ENCODE results near the gene GATB.

Gene GATB

DNA sequence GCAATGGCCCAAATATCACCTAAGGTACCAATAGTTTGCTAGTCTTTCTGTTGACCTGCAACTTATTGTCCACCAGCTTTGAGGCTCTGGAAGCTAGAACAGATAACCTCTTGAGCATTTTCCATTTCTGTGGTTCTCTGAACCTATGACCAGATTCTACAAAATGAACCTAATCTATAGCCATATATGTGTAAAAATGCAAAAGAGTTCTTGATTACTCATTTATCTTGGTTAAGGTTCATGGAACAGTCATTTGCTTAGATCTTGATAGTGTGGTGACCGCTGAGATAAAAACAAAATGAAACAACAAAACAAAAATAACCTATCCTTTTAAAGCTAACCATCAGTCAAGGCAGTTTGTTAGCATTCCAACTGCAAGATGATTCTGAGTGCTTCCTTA lies 9.3 kb upstream of the GATB start:
- Histone ChIP-seq H3K4me1 (ENCODE audit: control insufficient read depth, insufficient read depth, low read length) (0 out of 2 replicates have a peak, but pooled peaks cover 2% of the 10 kb centered on the region), H3K9me3 (ENCODE audit: control insufficient read depth, insufficient read depth, low read depth, low read length) (no peaks in the 10 kb centered on the region), H3K4me3 (ENCODE audit: low read depth, low read length) (no peak overlapping the region), H3K36me3 (ENCODE audit: control insufficient read depth in 2 of 2, insufficient read depth in 1 of 2, low read length in 2 of 2) (no peaks in the 10 kb centered on the region), H3K27ac (ENCODE audit: extremely low read depth, low read depth, low read length) (no peak overlapping the region)
- ChIA-PET CTCF (interaction anchor here (0.6 kb wide), 2 partner anchors 85 to 870 kb away, joined by 3 read pairs; no protein-coding TSS in a partner anchor), POLR2A (no interaction called here)
- no peak for TF ChIP-seq ZBTB20 (tag by site-specific recombination; IDR thresholded peaks at IDR 0.05)
- no peak for TF ChIP-seq ZNF510 (tag by site-specific recombination; IDR thresholded peaks at IDR 0.05; ENCODE audit: insufficient replicate concordance)

DNA sequence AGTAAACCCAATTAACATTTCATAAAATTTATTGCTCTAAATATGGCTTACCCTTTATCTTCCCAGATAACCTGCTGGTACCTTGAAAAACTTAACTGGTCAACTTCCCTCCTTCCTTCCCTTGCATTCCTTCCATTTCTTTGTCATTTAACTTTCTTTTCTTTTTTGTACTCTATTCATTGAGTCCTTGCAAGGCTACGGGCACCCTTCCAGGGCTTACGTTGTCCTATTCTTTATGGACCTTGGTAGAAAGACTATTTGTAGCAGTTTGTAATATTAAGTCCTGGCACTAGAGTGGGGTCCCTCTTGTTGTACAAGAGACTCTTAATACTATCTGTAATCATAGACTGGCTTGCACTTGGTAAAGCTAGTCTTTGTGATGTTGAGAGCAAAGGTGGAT lies 8.0 kb upstream of the GATB start:
- Histone ChIP-seq H3K4me3 (ENCODE audit: low read depth, low read length) (no peak overlapping the region), H3K27ac (ENCODE audit: extremely low read depth, low read depth, low read length) (no peak overlapping the region), H3K9me3 (ENCODE audit: control insufficient read depth, insufficient read depth, low read depth, low read length) (no peaks in the 10 kb centered on the region), H3K36me3 (ENCODE audit: control insufficient read depth in 2 of 2, insufficient read depth in 1 of 2, low read length in 2 of 2) (no peaks in the 10 kb centered on the region), H3K4me1 (ENCODE audit: control insufficient read depth, insufficient read depth, low read length) (0 out of 2 replicates have a peak, but pooled peaks cover 2% of the 10 kb centered on the region)
- TF ChIP-seq ZNF701 (tag by site-specific recombination; IDR thresholded peaks at IDR 0.05) (no peak), ZNF548 (tag by site-specific recombination; IDR thresholded peaks at IDR 0.05) (no peak), FEZF1 (tag by site-specific recombination; IDR thresholded peaks at IDR 0.05) (no peak), ZNF777 (tag by site-specific recombination; IDR thresholded peaks at IDR 0.05; ENCODE audit: borderline replicate concordance) (no peak), ZNF629 (tag by site-specific recombination; IDR thresholded peaks at IDR 0.05) (no peak), ZFP37 (tag by site-specific recombination; IDR thresholded peaks at IDR 0.05) (no peak), ZNF791 (tag by site-specific recombination; IDR thresholded peaks at IDR 0.05) (no peak), GLI2 (tag by site-specific recombination; IDR thresholded peaks at IDR 0.05; ENCODE audit: borderline replicate concordance, low read depth) (no peak), SP2 (tag by site-specific recombination; IDR thresholded peaks at IDR 0.05) (no peak), KLF8 (tag by site-specific recombination; IDR thresholded peaks at IDR 0.05) (no peak), ZNF133 (tag by site-specific recombination; IDR thresholded peaks at IDR 0.05) (no peak)
- TF ChIP-seq, protein P1, sequence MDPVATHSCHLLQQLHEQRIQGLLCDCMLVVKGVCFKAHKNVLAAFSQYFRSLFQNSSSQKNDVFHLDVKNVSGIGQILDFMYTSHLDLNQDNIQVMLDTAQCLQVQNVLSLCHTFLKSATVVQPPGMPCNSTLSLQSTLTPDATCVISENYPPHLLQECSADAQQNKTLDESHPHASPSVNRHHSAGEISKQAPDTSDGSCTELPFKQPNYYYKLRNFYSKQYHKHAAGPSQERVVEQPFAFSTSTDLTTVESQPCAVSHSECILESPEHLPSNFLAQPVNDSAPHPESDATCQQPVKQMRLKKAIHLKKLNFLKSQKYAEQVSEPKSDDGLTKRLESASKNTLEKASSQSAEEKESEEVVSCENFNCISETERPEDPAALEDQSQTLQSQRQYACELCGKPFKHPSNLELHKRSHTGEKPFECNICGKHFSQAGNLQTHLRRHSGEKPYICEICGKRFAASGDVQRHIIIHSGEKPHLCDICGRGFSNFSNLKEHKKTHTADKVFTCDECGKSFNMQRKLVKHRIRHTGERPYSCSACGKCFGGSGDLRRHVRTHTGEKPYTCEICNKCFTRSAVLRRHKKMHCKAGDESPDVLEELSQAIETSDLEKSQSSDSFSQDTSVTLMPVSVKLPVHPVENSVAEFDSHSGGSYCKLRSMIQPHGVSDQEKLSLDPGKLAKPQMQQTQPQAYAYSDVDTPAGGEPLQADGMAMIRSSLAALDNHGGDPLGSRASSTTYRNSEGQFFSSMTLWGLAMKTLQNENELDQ (tag by site-specific recombination; IDR thresholded peaks at IDR 0.05; ENCODE audit: low read depth), result no peak
- TF ChIP-seq, protein P2, sequence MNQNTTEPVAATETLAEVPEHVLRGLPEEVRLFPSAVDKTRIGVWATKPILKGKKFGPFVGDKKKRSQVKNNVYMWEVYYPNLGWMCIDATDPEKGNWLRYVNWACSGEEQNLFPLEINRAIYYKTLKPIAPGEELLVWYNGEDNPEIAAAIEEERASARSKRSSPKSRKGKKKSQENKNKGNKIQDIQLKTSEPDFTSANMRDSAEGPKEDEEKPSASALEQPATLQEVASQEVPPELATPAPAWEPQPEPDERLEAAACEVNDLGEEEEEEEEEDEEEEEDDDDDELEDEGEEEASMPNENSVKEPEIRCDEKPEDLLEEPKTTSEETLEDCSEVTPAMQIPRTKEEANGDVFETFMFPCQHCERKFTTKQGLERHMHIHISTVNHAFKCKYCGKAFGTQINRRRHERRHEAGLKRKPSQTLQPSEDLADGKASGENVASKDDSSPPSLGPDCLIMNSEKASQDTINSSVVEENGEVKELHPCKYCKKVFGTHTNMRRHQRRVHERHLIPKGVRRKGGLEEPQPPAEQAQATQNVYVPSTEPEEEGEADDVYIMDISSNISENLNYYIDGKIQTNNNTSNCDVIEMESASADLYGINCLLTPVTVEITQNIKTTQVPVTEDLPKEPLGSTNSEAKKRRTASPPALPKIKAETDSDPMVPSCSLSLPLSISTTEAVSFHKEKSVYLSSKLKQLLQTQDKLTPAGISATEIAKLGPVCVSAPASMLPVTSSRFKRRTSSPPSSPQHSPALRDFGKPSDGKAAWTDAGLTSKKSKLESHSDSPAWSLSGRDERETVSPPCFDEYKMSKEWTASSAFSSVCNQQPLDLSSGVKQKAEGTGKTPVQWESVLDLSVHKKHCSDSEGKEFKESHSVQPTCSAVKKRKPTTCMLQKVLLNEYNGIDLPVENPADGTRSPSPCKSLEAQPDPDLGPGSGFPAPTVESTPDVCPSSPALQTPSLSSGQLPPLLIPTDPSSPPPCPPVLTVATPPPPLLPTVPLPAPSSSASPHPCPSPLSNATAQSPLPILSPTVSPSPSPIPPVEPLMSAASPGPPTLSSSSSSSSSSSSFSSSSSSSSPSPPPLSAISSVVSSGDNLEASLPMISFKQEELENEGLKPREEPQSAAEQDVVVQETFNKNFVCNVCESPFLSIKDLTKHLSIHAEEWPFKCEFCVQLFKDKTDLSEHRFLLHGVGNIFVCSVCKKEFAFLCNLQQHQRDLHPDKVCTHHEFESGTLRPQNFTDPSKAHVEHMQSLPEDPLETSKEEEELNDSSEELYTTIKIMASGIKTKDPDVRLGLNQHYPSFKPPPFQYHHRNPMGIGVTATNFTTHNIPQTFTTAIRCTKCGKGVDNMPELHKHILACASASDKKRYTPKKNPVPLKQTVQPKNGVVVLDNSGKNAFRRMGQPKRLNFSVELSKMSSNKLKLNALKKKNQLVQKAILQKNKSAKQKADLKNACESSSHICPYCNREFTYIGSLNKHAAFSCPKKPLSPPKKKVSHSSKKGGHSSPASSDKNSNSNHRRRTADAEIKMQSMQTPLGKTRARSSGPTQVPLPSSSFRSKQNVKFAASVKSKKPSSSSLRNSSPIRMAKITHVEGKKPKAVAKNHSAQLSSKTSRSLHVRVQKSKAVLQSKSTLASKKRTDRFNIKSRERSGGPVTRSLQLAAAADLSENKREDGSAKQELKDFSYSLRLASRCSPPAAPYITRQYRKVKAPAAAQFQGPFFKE (tag by site-specific recombination; IDR thresholded peaks at IDR 0.05; ENCODE audit: borderline replicate concordance), result no peak
- TF ChIP-seq, protein P3, sequence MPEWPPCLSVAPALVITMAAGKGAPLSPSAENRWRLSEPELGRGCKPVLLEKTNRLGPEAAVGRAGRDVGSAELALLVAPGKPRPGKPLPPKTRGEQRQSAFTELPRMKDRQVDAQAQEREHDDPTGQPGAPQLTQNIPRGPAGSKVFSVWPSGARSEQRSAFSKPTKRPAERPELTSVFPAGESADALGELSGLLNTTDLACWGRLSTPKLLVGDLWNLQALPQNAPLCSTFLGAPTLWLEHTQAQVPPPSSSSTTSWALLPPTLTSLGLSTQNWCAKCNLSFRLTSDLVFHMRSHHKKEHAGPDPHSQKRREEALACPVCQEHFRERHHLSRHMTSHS (tag by site-specific recombination; IDR thresholded peaks at IDR 0.05), result no peak
- TF ChIP-seq, protein P4, sequence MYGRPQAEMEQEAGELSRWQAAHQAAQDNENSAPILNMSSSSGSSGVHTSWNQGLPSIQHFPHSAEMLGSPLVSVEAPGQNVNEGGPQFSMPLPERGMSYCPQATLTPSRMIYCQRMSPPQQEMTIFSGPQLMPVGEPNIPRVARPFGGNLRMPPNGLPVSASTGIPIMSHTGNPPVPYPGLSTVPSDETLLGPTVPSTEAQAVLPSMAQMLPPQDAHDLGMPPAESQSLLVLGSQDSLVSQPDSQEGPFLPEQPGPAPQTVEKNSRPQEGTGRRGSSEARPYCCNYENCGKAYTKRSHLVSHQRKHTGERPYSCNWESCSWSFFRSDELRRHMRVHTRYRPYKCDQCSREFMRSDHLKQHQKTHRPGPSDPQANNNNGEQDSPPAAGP (tag by site-specific recombination; IDR thresholded peaks at IDR 0.05), result no peak
- CTCF ChIA-PET, result no interaction called here
- POLR2A ChIA-PET, result no interaction called here

Measured in HEK293 (cell line).